ENCODE measurements around the gene THUMPD2.

- TF ChIP-seq CTCF (IDR thresholded peaks at IDR 0.05) = no peak
- TF ChIP-seq POLR2A (IDR thresholded peaks at IDR 0.05) = no peak
- no peak for TF ChIP-seq POLR2AphosphoS5 (IDR thresholded peaks at IDR 0.05; ENCODE audit: insufficient read depth in 1 of 2, low read depth in 1 of 2)
Observed at GRCh38 chr2:39708003-39708402, 71.1 kb downstream of the THUMPD2 start.
